ENCODE data around the gene AUTS2. TPM values are rescaled to one million over a fixed set of nuclear protein-coding genes. Genes with fewer than 3 reads are reported as not detected.

Gene AUTS2
- total RNA-seq, 1 experiment from 2014 or later: 42.1 TPM

DNA sequence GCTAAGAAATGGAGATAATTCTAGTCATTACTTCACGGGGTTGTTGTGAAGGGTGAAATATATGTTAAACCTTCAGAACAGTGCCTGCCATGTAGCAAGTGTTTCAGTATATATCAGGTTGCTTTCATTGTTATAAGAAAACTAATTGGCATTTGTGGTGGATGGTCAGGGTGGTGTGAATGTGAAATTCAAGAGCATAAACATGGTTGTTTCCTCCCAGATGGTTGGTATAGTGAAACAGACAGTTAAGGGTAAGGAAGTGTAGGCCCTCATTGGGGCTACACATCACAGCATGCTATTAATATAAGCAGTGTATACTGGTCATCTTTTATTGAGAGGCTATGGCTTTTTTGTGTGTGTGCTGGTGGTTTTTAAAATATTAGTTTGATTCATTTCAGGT is 171.6 kb downstream of the AUTS2 start:
- DNase-seq (ENCODE audit: low spot score): no peak
- Histone ChIP-seq H3K27ac (ENCODE audit: low read depth, low read length, poor library complexity, severe bottlenecking) (no peak overlapping the region), H3K4me1 (ENCODE audit: insufficient read depth, low read length, poor library complexity, severe bottlenecking) (peaks cover 26% of the 10 kb centered on the region), H3K27me3 (replicated peaks; ENCODE audit: insufficient read depth, low read depth, low read length, poor library complexity) (no peaks in the 10 kb centered on the region), H3K9me3 (ENCODE audit: low read depth, low read length, poor library complexity, severe bottlenecking) (no peaks in the 10 kb centered on the region), H3K4me3 (ENCODE audit: low read depth, low read length, poor library complexity, severe bottlenecking) (no peak overlapping the region), H3K36me3 (ENCODE audit: insufficient read depth, low read length, poor library complexity, severe bottlenecking) (no peaks in the 10 kb centered on the region)
- CTCF ChIA-PET: no interaction called here
- TF ChIP-seq EZH2 (IDR thresholded peaks at IDR 0.05; ENCODE audit: borderline replicate concordance, low read depth, low read length, poor library complexity, severe bottlenecking): no peak
- TF ChIP-seq, protein P1, sequence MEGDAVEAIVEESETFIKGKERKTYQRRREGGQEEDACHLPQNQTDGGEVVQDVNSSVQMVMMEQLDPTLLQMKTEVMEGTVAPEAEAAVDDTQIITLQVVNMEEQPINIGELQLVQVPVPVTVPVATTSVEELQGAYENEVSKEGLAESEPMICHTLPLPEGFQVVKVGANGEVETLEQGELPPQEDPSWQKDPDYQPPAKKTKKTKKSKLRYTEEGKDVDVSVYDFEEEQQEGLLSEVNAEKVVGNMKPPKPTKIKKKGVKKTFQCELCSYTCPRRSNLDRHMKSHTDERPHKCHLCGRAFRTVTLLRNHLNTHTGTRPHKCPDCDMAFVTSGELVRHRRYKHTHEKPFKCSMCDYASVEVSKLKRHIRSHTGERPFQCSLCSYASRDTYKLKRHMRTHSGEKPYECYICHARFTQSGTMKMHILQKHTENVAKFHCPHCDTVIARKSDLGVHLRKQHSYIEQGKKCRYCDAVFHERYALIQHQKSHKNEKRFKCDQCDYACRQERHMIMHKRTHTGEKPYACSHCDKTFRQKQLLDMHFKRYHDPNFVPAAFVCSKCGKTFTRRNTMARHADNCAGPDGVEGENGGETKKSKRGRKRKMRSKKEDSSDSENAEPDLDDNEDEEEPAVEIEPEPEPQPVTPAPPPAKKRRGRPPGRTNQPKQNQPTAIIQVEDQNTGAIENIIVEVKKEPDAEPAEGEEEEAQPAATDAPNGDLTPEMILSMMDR (conservative IDR thresholded peaks at IDR 0.05; ENCODE audit: low read depth, low read length): no peak
- POLR2A ChIA-PET (ENCODE audit: low non-redundant PET): interaction anchor here (0.6 kb wide), 2 partner anchors 15 to 1833 kb away, joined by 4 read pairs; no protein-coding TSS in a partner anchor
- BruUV-seq (replicated peaks): no TSS peak
- intact Hi-C loops (cut with micrococcal nuclease; ENCODE audit: unreplicated experiment): loop anchor here (10.0 kb wide), 1 partner anchor 135 kb away; no protein-coding TSS in a partner anchor

DNA sequence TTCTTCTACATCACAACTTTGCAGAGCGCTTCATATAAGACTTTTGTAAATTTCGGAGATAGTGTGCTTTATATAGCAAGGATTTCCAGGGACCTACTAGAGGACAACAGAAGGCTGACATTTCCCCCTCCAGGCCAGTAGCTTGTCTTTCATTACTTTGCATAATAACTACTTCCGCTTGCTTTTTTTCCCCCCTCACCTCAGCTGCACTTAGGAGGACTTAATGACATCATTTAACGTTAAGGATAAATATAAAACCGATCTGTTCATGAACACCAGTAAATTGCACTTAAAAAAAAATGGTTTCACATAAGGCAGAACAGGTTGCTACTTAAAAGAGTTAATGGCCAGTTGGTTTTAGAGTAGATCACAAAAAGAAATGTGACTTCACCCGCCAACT is 172.3 kb downstream of the AUTS2 start:
- CTCF ChIA-PET: no interaction called here
- POLR2A ChIA-PET (ENCODE audit: low non-redundant PET): no interaction called here

GRCh38 chr7:69772718-69773436 is 174.6 kb downstream of the AUTS2 start:
- H3K4me3 ChIP-seq (ENCODE audit: low read depth, low read length, poor library complexity, severe bottlenecking): no peak overlapping the region
- H3K4me1 ChIP-seq (ENCODE audit: insufficient read depth, low read length, poor library complexity, severe bottlenecking): peaks cover 26% of the 10 kb centered on the region
- POLR2A ChIA-PET (ENCODE audit: low non-redundant PET): no interaction called here
- TF ChIP-seq, protein P1 (conservative IDR thresholded peaks at IDR 0.05; ENCODE audit: low read depth, low read length): no peak
- TF ChIP-seq EZH2 (IDR thresholded peaks at IDR 0.05; ENCODE audit: borderline replicate concordance, low read depth, low read length, poor library complexity, severe bottlenecking): no peak
- no peaks in the 10 kb centered on the region for H3K27me3 ChIP-seq (replicated peaks; ENCODE audit: insufficient read depth, low read depth, low read length, poor library complexity)
- CTCF ChIA-PET: no interaction called here
- intact Hi-C loops (cut with micrococcal nuclease; ENCODE audit: unreplicated experiment): no loop called here
- DNase-seq (ENCODE audit: low spot score): no peak
- no TSS peak for BruUV-seq (replicated peaks)
- H3K36me3 ChIP-seq (ENCODE audit: insufficient read depth, low read length, poor library complexity, severe bottlenecking): no peaks in the 10 kb centered on the region
- H3K9me3 ChIP-seq (ENCODE audit: low read depth, low read length, poor library complexity, severe bottlenecking): no peaks in the 10 kb centered on the region
- H3K27ac ChIP-seq (ENCODE audit: low read depth, low read length, poor library complexity, severe bottlenecking): no peak overlapping the region

More for the DNA sequence above, 172.3 kb downstream of the AUTS2 start:
- H3K27me3 ChIP-seq (replicated peaks; ENCODE audit: insufficient read depth, low read depth, low read length, poor library complexity): no peaks in the 10 kb centered on the region
- no peak for TF ChIP-seq EZH2 (IDR thresholded peaks at IDR 0.05; ENCODE audit: borderline replicate concordance, low read depth, low read length, poor library complexity, severe bottlenecking)
- TF ChIP-seq, protein P1 (conservative IDR thresholded peaks at IDR 0.05; ENCODE audit: low read depth, low read length): no peak
- no peak for DNase-seq (ENCODE audit: low spot score)
- no peak overlapping the region for H3K4me3 ChIP-seq (ENCODE audit: low read depth, low read length, poor library complexity, severe bottlenecking)
- intact Hi-C loops (cut with micrococcal nuclease; ENCODE audit: unreplicated experiment): no loop called here
- H3K36me3 ChIP-seq (ENCODE audit: insufficient read depth, low read length, poor library complexity, severe bottlenecking): no peaks in the 10 kb centered on the region
- H3K27ac ChIP-seq (ENCODE audit: low read depth, low read length, poor library complexity, severe bottlenecking): no peak overlapping the region
- no peaks in the 10 kb centered on the region for H3K9me3 ChIP-seq (ENCODE audit: low read depth, low read length, poor library complexity, severe bottlenecking)
- no TSS peak for BruUV-seq (replicated peaks)
- H3K4me1 ChIP-seq (ENCODE audit: insufficient read depth, low read length, poor library complexity, severe bottlenecking): peaks cover 26% of the 10 kb centered on the region

Data from A673 (cell line).